HepG2 (cell line): ENCODE measurements around the gene PRSS8. TPM values are rescaled to one million over a fixed set of nuclear protein-coding genes. Genes with fewer than 3 reads are reported as not detected.

Experiments used
- AKNA ChIP-seq: sonication (generic); formaldehyde crosslinking; IDR thresholded peaks from 2 replicates; pipeline ENCODE4 v1.4.0; 2020; ENCODE audit warnings: missing genetic modification reagents, borderline replicate concordance
- ARNT ChIP-seq: fragments of 450-650 bp; IDR thresholded peaks from 2 replicates; pipeline ENCODE4 v1.6.1; 2017
- DMAP1 ChIP-seq: IDR thresholded peaks from 2 replicates; pipeline ENCODE4 v1.6.1; 2016
- FOXK1 ChIP-seq: sonication (generic); formaldehyde crosslinking; IDR thresholded peaks from 2 replicates; pipeline ENCODE4 v1.4.0; 2020; ENCODE audit warnings: low read depth, missing genetic modification reagents, borderline replicate concordance
- HES4 ChIP-seq: sonication (generic); formaldehyde crosslinking; IDR thresholded peaks from 2 replicates; pipeline ENCODE4 v1.9.0; 2021; ENCODE audit warnings: mild to moderate bottlenecking, missing genetic modification reagents, borderline replicate concordance
- HHEX ChIP-seq: IDR thresholded peaks from 2 replicates; pipeline ENCODE4 v1.6.1; 2016; ENCODE audit warnings: control low read depth
- HIVEP1 ChIP-seq: sonication (generic); formaldehyde crosslinking; IDR thresholded peaks from 2 replicates; pipeline ENCODE4 v1.4.0; 2020; ENCODE audit warnings: mild to moderate bottlenecking, missing genetic modification reagents
- JUNB ChIP-seq: sonication (generic); formaldehyde crosslinking; IDR thresholded peaks from 2 replicates; pipeline ENCODE4 v1.8.0; 2022; ENCODE audit warnings: missing genetic modification reagents, mild to moderate bottlenecking, borderline replicate concordance
- MEIS1 ChIP-seq: sonication (generic); formaldehyde crosslinking; IDR thresholded peaks from 2 replicates; pipeline ENCODE4 v1.9.0; 2021; ENCODE audit warnings: mild to moderate bottlenecking, missing genetic modification reagents, moderate library complexity, borderline replicate concordance
- MXI1 ChIP-seq: IDR thresholded peaks from 3 replicates; pipeline ENCODE4 v1.6.1; 2012; ENCODE audit warnings: low read depth, low read length, inconsistent platforms, borderline replicate concordance
- PAF1 ChIP-seq: IDR thresholded peaks from 2 replicates; pipeline ENCODE4 v1.6.1; 2016; ENCODE audit warnings: missing genetic modification reagents, missing compliant biosample characterization
- SAP130 ChIP-seq: IDR thresholded peaks from 2 replicates; pipeline ENCODE4 v1.6.1; 2016; ENCODE audit warnings: low read depth
- SOX5 ChIP-seq: IDR thresholded peaks from 2 replicates; pipeline ENCODE4 v1.6.1; 2016; ENCODE audit warnings: borderline replicate concordance
- TOPORS ChIP-seq: sonication (generic); formaldehyde crosslinking; IDR thresholded peaks from 2 replicates; pipeline ENCODE4 v1.8.0; 2023; ENCODE audit warnings: mild to moderate bottlenecking, missing genetic modification reagents
- ZFAT ChIP-seq: sonication (generic); formaldehyde crosslinking; conservative IDR thresholded peaks from 2 replicates; pipeline ENCODE4 v1.8.1; 2023; ENCODE audit warnings: missing genetic modification reagents, inconsistent platforms
- ZNF10 ChIP-seq: sonication (generic); formaldehyde crosslinking; IDR thresholded peaks from 2 replicates; pipeline ENCODE4 v1.4.0; 2020; ENCODE audit warnings: mild to moderate bottlenecking, low read depth, missing genetic modification reagents, borderline replicate concordance
- ZNF12 ChIP-seq: sonication (generic); formaldehyde crosslinking; IDR thresholded peaks from 2 replicates; pipeline ENCODE4 v1.5.0; 2020; ENCODE audit warnings: missing genetic modification reagents
- ZNF615 ChIP-seq: sonication (generic); formaldehyde crosslinking; IDR thresholded peaks from 2 replicates; pipeline ENCODE4 v1.5.0; 2020; ENCODE audit warnings: mild to moderate bottlenecking, missing genetic modification reagents, borderline replicate concordance
- ZNF761 ChIP-seq: sonication (generic); formaldehyde crosslinking; conservative IDR thresholded peaks from 2 replicates; pipeline ENCODE4 v1.4.0; 2020; ENCODE audit warnings: mild to moderate bottlenecking, missing genetic modification reagents
- ZNF766 ChIP-seq: sonication (generic); formaldehyde crosslinking; IDR thresholded peaks from 2 replicates; pipeline ENCODE4 v1.5.0; 2020; ENCODE audit warnings: missing genetic modification reagents, borderline replicate concordance
- ZNF784 ChIP-seq: sonication (generic); formaldehyde crosslinking; IDR thresholded peaks from 2 replicates; pipeline ENCODE4 v1.5.1; 2020; ENCODE audit warnings: missing genetic modification reagents, mild to moderate bottlenecking, borderline replicate concordance
- ZSCAN21 ChIP-seq: sonication (generic); formaldehyde crosslinking; IDR thresholded peaks from 2 replicates; pipeline ENCODE4 v1.8.0; 2022; ENCODE audit warnings: mild to moderate bottlenecking, missing genetic modification reagents, moderate library complexity, borderline replicate concordance
- polyA plus RNA-seq, 8 experiments: library from polyadenylated mRNA; depleted of rRNA in 3 of 8; stranded (reverse) in 7 of 8; unstranded in 1 of 8; fragments of >200 nt; fragmentation: Illumina TruSeq in 4 of 8; extraction: Trizol in 4 of 8; gene quantifications; 2 replicates each; pipeline versions ENCODE4 v1.2.1 to v1.2.3, GENCODE V29; 2011 to 2016; ENCODE audit warnings: low read depth in 4 of 8, missing spikeins in 1 of 8, mixed read lengths in 1 of 8; ENCODE audit not compliant: insufficient read depth in 1 of 8
- total RNA-seq, 5 experiments: library from RNA; depleted of rRNA; stranded (reverse); fragments of >200 nt; fragmentation: Illumina TruSeq; extraction: Trizol; gene quantifications; 2 replicates each; pipeline ENCODE4 v1.2.3, GENCODE V29; 2016; ENCODE audit warnings: low read depth in 1 of 5
- TF ChIP-seq, protein P1 (sequence below): sonication (generic); formaldehyde crosslinking; IDR thresholded peaks from 2 replicates; pipeline ENCODE4 v1.5.1; 2020; ENCODE audit warnings: missing genetic modification reagents, mild to moderate bottlenecking, borderline replicate concordance

PRSS8 gene
- total and polyA plus RNA-seq, 2 of the 13 experiments (the other 11 are each of a cell fraction or from before 2014, with no cell fraction given): 2.6 to 7.2 TPM

DNA sequence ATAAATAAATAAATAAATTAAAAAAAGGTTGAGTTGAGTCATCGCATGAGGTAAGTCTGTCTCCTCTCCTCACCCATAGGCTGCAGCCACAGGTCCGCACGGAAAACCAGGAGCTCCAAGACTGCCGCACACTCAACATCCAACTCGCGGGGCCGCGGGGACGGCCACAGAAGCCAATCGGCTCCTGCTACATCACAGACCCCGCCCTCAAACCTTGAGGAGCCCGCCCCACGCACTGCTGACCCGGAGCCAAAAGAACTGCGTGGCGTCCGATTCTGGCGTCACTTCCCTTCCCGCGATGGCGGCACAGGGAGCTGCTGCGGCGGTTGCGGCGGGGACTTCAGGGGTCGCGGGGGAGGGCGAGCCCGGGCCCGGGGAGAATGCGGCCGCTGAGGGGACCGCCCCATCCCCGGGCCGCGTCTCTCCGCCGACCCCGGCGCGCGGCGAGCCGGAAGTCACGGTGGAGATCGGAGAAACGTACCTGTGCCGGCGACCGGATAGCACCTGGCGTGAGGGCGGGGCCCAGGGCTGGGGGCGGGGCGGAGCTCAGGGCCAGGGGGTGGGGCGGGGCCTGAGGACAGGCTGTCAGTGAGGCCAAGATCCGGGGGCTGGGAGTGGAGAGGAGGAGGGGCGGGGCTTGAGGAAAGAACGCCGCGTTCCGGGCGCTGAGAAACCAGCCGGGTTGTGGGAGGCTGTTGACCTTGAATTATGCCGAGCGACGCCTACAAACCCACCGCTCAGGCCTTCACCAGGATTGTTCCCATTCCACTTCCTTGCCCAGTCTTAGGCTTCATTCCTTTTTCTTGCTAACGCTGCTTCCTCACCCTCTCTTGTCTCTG is 17.9 kb downstream of the PRSS8 start, which contains the start of gene KAT8 (continued):
- no peak for TF ChIP-seq AKNA
- TF ChIP-seq ZNF766 (CRISPR knock-in tag): peak; percentile 38; the same call in 1 of the 2 replicates
- TF ChIP-seq HIVEP1 (CRISPR knock-in tag): no peak
- no peak for TF ChIP-seq ZFAT (CRISPR knock-in tag)
- no peak for TF ChIP-seq MEIS1
- TF ChIP-seq HES4 (CRISPR knock-in tag): no peak
- peak; percentile 94 for TF ChIP-seq FOXK1 (CRISPR knock-in tag)
- no peak for TF ChIP-seq ARNT
- TF ChIP-seq, protein P1, sequence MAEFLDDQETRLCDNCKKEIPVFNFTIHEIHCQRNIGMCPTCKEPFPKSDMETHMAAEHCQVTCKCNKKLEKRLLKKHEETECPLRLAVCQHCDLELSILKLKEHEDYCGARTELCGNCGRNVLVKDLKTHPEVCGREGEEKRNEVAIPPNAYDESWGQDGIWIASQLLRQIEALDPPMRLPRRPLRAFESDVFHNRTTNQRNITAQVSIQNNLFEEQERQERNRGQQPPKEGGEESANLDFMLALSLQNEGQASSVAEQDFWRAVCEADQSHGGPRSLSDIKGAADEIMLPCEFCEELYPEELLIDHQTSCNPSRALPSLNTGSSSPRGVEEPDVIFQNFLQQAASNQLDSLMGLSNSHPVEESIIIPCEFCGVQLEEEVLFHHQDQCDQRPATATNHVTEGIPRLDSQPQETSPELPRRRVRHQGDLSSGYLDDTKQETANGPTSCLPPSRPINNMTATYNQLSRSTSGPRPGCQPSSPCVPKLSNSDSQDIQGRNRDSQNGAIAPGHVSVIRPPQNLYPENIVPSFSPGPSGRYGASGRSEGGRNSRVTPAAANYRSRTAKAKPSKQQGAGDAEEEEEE: no peak
- peak; percentile 64; the same call in 2 of the 3 replicates for TF ChIP-seq MXI1
- TF ChIP-seq HHEX: no peak
- TF ChIP-seq ZNF784 (CRISPR knock-in tag): peak; percentile 92; the same call in 1 of the 2 replicates
- 0 out of 2 replicates have a peak, but pooled peaks have one; percentile 20 for TF ChIP-seq ZSCAN21 (CRISPR knock-in tag)
- TF ChIP-seq ZNF12 (CRISPR knock-in tag): no peak; the same call in 1 of the 2 replicates
- no peak for TF ChIP-seq ZNF10
- peak; percentile 92 for TF ChIP-seq TOPORS
- no peak for TF ChIP-seq PAF1 (CRISPR knock-in tag)
- no peak for TF ChIP-seq JUNB (CRISPR knock-in tag)
- 0 out of 2 replicates have a peak, but pooled peaks have one; percentile 44 for TF ChIP-seq ZNF761 (CRISPR knock-in tag)
- TF ChIP-seq SAP130 (CRISPR knock-in tag): peak; percentile 91
- TF ChIP-seq SOX5 (CRISPR knock-in tag): peak; percentile 46; the same call in 1 of the 2 replicates
- TF ChIP-seq DMAP1: peak; percentile 65
- 0 out of 2 replicates have a peak, but pooled peaks have one; percentile 37 for TF ChIP-seq ZNF615 (CRISPR knock-in tag)
